Stimulated activated CD4-positive, alpha-beta T cell treated with anti-CD3 and anti-CD28 coated beads, TNF-alpha, amount 100 ng/mL, for 24 hours (primary cell): Measurements from ENCODE around the gene PLB1.
A peak's percentile ranks its signal among the peaks of the same experiment; 100 is the strongest.
"Not testable (repeated sequence)": the region's sequence is repeated elsewhere in the genome, so short reads cannot be mapped to it uniquely, and the experiment has no call there.

Experiments
- DNase-seq, 3 experiments: peaks; one replicate each; pipeline ENCODE4 v3.0.0-alpha.2; 2020; ENCODE audit warnings: low read depth in 3 of 3

The PLB1 gene

GRCh38 chr2:28469947-28470535, 25.8 kb upstream of the PLB1 start:
- no peak for DNase-seq

- no peak for DNase-seq
These were observed 25.1 kb upstream of the PLB1 start for GRCh38 chr2:28470759-28471158.

- no peak for DNase-seq
These were observed 24.6 kb upstream of the PLB1 start for GRCh38 chr2:28471214-28471613.

- no peak for DNase-seq
These were observed 24.1 kb upstream of the PLB1 start for GRCh38 chr2:28471701-28472236.

GRCh38 chr2:28472641-28473040, 23.2 kb upstream of the PLB1 start:
- DNase-seq = not testable (repeated sequence)

- no peak for DNase-seq
These were observed 20.7 kb upstream of the PLB1 start for GRCh38 chr2:28475088-28475595.

- no peak for DNase-seq
These were observed 18.8 kb upstream of the PLB1 start for GRCh38 chr2:28477087-28477486.

- DNase-seq = no peak
These were observed 18.2 kb upstream of the PLB1 start for GRCh38 chr2:28477645-28478044.

- peak in 1 of 3 experiments; percentile 6 for DNase-seq
These were observed 15.3 kb upstream of the PLB1 start for GRCh38 chr2:28480403-28481049.

- DNase-seq = no peak
These were observed 14.0 kb upstream of the PLB1 start for GRCh38 chr2:28481905-28482304.

GRCh38 chr2:28484835-28485234, 11.0 kb upstream of the PLB1 start:
- no peak for DNase-seq

GRCh38 chr2:28486526-28486925, 9.3 kb upstream of the PLB1 start:
- no peak for DNase-seq

GRCh38 chr2:28487258-28487657, 8.6 kb upstream of the PLB1 start:
- no peak for DNase-seq

- no peak for DNase-seq
These were observed 7.6 kb upstream of the PLB1 start for GRCh38 chr2:28488083-28488830.

GRCh38 chr2:28488858-28489575, 6.8 kb upstream of the PLB1 start:
- no peak for DNase-seq

GRCh38 chr2:28490558-28490957, 5.3 kb upstream of the PLB1 start:
- DNase-seq = no peak

GRCh38 chr2:28492282-28492681, 3.6 kb upstream of the PLB1 start:
- no peak for DNase-seq

- no peak for DNase-seq
These were observed 2.2 kb upstream of the PLB1 start for GRCh38 chr2:28493636-28494035.

GRCh38 chr2:28496781-28497180, 921 bp downstream of the PLB1 start:
- DNase-seq = no peak

GRCh38 chr2:28497206-28497605, 1.3 kb downstream of the PLB1 start:
- no peak for DNase-seq

- DNase-seq = no peak
These were observed 3.4 kb downstream of the PLB1 start for GRCh38 chr2:28499282-28499681.

- no peak for DNase-seq
These were observed 9.5 kb downstream of the PLB1 start for GRCh38 chr2:28505361-28505760.
